Caki2 (cell line): ENCODE data around the gene DCAF4. TPM values are rescaled to one million over a fixed set of nuclear protein-coding genes. Genes with fewer than 3 reads are reported as not detected.
A peak's percentile ranks its signal among the peaks of the same experiment; 100 is the strongest.

Experiments
- DNase-seq: peaks from one replicate; pipeline ENCODE4 v3.0.0-alpha.2; 2015; ENCODE audit warnings: low read depth
- in situ Hi-C: cut with HindIII; loops from 2 replicates; pipeline ENCODE4 v1.10.0; 2016; ENCODE audit warnings: low sequenced_read_pairs, low pct_unique_long_range_greater_than_20kb, mixed read lengths
- total RNA-seq: library from RNA; depleted of rRNA; stranded (reverse); fragments of >200 nt; shearing (Covaris generic); gene quantifications from 2 replicates; pipeline ENCODE4 v1.2.3, GENCODE V29; 2014; ENCODE audit warnings: low replicate concordance

DCAF4 gene
- total RNA-seq, 1 experiment from 2014 or later = 9.4 TPM

GRCh38 chr14:72892879-72893635, 33.2 kb upstream of the DCAF4 start:
- in situ Hi-C loops = no loop called here
- no peak for DNase-seq

GRCh38 chr14:72893636-72894322, 32.5 kb upstream of the DCAF4 start, which contains the start of gene DPF3:
Gene DPF3, minus strand, starts transcription at chr14:72894101. Its CDS starts 13 bp downstream, at chr14:72894088.
- in situ Hi-C loops = no loop called here

GRCh38 chr14:72894323-72894622, 32.0 kb upstream of the DCAF4 start:
- no peak for DNase-seq
- in situ Hi-C loops = no loop called here

More at GRCh38 chr14:72893636-72894322, 32.5 kb upstream of the DCAF4 start, which contains the start of gene DPF3:
- peak; percentile 86 for DNase-seq

- in situ Hi-C loops = no loop called here
- peak; percentile 45 for DNase-seq
Measured at GRCh38 chr14:72894623-72895378, 31.5 kb upstream of the DCAF4 start.

GRCh38 chr14:72898448-72898847, 27.8 kb upstream of the DCAF4 start:
- in situ Hi-C loops = no loop called here

GRCh38 chr14:72901361-72901760, 24.9 kb upstream of the DCAF4 start:
- in situ Hi-C loops = no loop called here
- DNase-seq = no peak

More at GRCh38 chr14:72898448-72898847, 27.8 kb upstream of the DCAF4 start:
- DNase-seq = no peak

- no peak for DNase-seq
- in situ Hi-C loops = no loop called here
Measured at GRCh38 chr14:72902801-72903530, 23.3 kb upstream of the DCAF4 start.

GRCh38 chr14:72903716-72904115, 22.5 kb upstream of the DCAF4 start:
- DNase-seq = no peak
- in situ Hi-C loops = no loop called here

- DNase-seq = no peak
- in situ Hi-C loops = no loop called here
Measured at GRCh38 chr14:72904218-72904617, 22.0 kb upstream of the DCAF4 start.

GRCh38 chr14:72904840-72905561, 21.3 kb upstream of the DCAF4 start:
- peak; percentile 56 for DNase-seq
- in situ Hi-C loops = no loop called here

- peak; percentile 85 for DNase-seq
- in situ Hi-C loops = no loop called here
Measured at GRCh38 chr14:72906316-72906715, 19.9 kb upstream of the DCAF4 start.

- no peak for DNase-seq
- in situ Hi-C loops = no loop called here
Measured at GRCh38 chr14:72906879-72907278, 19.4 kb upstream of the DCAF4 start.

GRCh38 chr14:72907886-72908285, 18.4 kb upstream of the DCAF4 start:
- in situ Hi-C loops = no loop called here
- DNase-seq = no peak

- DNase-seq = no peak
- in situ Hi-C loops = no loop called here
Measured at GRCh38 chr14:72909163-72909562, 17.1 kb upstream of the DCAF4 start.

GRCh38 chr14:72913809-72914208, 12.5 kb upstream of the DCAF4 start:
- DNase-seq = no peak
- in situ Hi-C loops = no loop called here

GRCh38 chr14:72916174-72916573, 10.1 kb upstream of the DCAF4 start:
- DNase-seq = no peak
- in situ Hi-C loops = no loop called here

GRCh38 chr14:72917094-72917802, 9.0 kb upstream of the DCAF4 start:
- in situ Hi-C loops = no loop called here
- DNase-seq = no peak
